HG02763 (cell line): ENCODE results near the gene RPTOR.
A peak's percentile ranks its signal among the peaks of the same experiment; 100 is the strongest.
"Not testable (repeated sequence)": the region's sequence is repeated elsewhere in the genome, so short reads cannot be mapped to it uniquely, and the experiment has no call there.

Experiments used
- ATAC-seq: cut with Tn5 transposase; IDR thresholded peaks from one replicate; pipeline ENCODE4 v1.9.1; 2021; ENCODE audit warnings: mild to moderate bottlenecking, moderate library complexity; ENCODE audit not compliant: unreplicated experiment

The RPTOR gene

GRCh38 chr17:80866050-80866793 lies 321.6 kb downstream of the RPTOR start:
- ATAC-seq: no peak

- no peak for ATAC-seq
Measured at GRCh38 chr17:80868022-80868609, 323.5 kb downstream of the RPTOR start.

GRCh38 chr17:80869481-80870145 lies 325.0 kb downstream of the RPTOR start:
- ATAC-seq: no peak

GRCh38 chr17:80870401-80870800 lies 325.8 kb downstream of the RPTOR start:
- no peak for ATAC-seq

- no peak for ATAC-seq
Measured at GRCh38 chr17:80871341-80871740, 326.7 kb downstream of the RPTOR start.

- ATAC-seq: no peak
Measured at GRCh38 chr17:80872001-80872500, 327.4 kb downstream of the RPTOR start.

GRCh38 chr17:80872501-80873306 lies 328.1 kb downstream of the RPTOR start:
- no peak for ATAC-seq

- no peak for ATAC-seq
Measured at GRCh38 chr17:80873307-80873951, 328.8 kb downstream of the RPTOR start.

- ATAC-seq: no peak
Measured at GRCh38 chr17:80874866-80875445, 330.3 kb downstream of the RPTOR start.

GRCh38 chr17:80875480-80875995 lies 330.9 kb downstream of the RPTOR start:
- ATAC-seq: not testable (repeated sequence)

- not testable (repeated sequence) for ATAC-seq
Measured at GRCh38 chr17:80876456-80876949, 331.9 kb downstream of the RPTOR start.

- peak; percentile 89 for ATAC-seq
Measured at GRCh38 chr17:80876950-80877728, 332.5 kb downstream of the RPTOR start.

GRCh38 chr17:80877729-80878303 lies 333.2 kb downstream of the RPTOR start:
- no peak for ATAC-seq

- ATAC-seq: no peak
Measured at GRCh38 chr17:80878876-80879722, 334.5 kb downstream of the RPTOR start.

- ATAC-seq: no peak
Measured at GRCh38 chr17:80879723-80880647, 335.3 kb downstream of the RPTOR start.

- no peak for ATAC-seq
Measured at GRCh38 chr17:80880648-80880985, 336.0 kb downstream of the RPTOR start.

- ATAC-seq: no peak
Measured at GRCh38 chr17:80881306-80881705, 336.7 kb downstream of the RPTOR start.
